Neural progenitor cell (in vitro differentiated cells): ENCODE measurements around the gene PLB1. TPM values are rescaled to one million over a fixed set of nuclear protein-coding genes. Genes with fewer than 3 reads are reported as not detected.

Experiments
- DNase-seq: peaks from one replicate; pipeline ENCODE4 v3.0.0-alpha.2; 2016; ENCODE audit warnings: low spot score
- H2AFZ ChIP-seq: fragments of 200-600 bp; sonication (generic); replicated peaks from 2 replicates; pipeline ENCODE4 v1.6.1; 2016; ENCODE audit warnings: antibody characterized with exemption
- H3F3A ChIP-seq: fragments of 200-600 bp; sonication (generic); 2 replicates; pipeline ENCODE4 v1.6.1; 2016; ENCODE audit warnings: antibody characterized with exemption, low read depth
- H3K27ac ChIP-seq: fragments of 200-600 bp; sonication (generic); 2 replicates; pipeline ENCODE4 v1.5.1; 2016; ENCODE audit warnings: mild to moderate bottlenecking
- H3K27me3 ChIP-seq: fragments of 200-600 bp; sonication (generic); 2 replicates; pipeline ENCODE4 v1.6.1; 2016; ENCODE audit warnings: mild to moderate bottlenecking, moderate library complexity
- H3K36me3 ChIP-seq: fragments of 200-600 bp; sonication (generic); 2 replicates; pipeline ENCODE4 v1.5.1; 2016
- H3K4me1 ChIP-seq: fragments of 200-600 bp; sonication (generic); 2 replicates; pipeline ENCODE4 v1.6.1; 2016; ENCODE audit warnings: mixed run types
- H3K4me2 ChIP-seq: fragments of 200-600 bp; sonication (generic); 2 replicates; pipeline ENCODE4 v1.6.1; 2016
- H3K4me3 ChIP-seq: fragments of 200-600 bp; sonication (generic); 2 replicates; pipeline ENCODE4 v1.5.1; 2016
- H3K79me2 ChIP-seq: fragments of 200-600 bp; sonication (generic); 2 replicates; pipeline ENCODE4 v1.6.1; 2016; ENCODE audit warnings: low read depth
- H3K9ac ChIP-seq: fragments of 200-600 bp; sonication (generic); 2 replicates; pipeline ENCODE4 v1.6.1; 2016
- H3K9me3 ChIP-seq: fragments of 200-600 bp; sonication (generic); 2 replicates; pipeline ENCODE4 v1.5.1; 2016; ENCODE audit warnings: low read depth
- H4K20me1 ChIP-seq: fragments of 200-600 bp; sonication (generic); 2 replicates; pipeline ENCODE4 v1.6.1; 2016; ENCODE audit warnings: low read depth
- H3K27ac Mint-ChIP-seq: 3 replicates; pipeline ENCODE4 v1.8.0; 2021; ENCODE audit warnings: mixed read lengths
- H3K27me3 Mint-ChIP-seq: 2 replicates; pipeline ENCODE4 v1.8.0; 2022; ENCODE audit warnings: low read depth, mild to moderate bottlenecking, inconsistent platforms, moderate library complexity, mixed read lengths; ENCODE audit not compliant: insufficient read depth
- H3K36me3 Mint-ChIP-seq: 3 replicates; pipeline ENCODE4 v1.8.0; 2021; ENCODE audit warnings: mixed read lengths
- H3K4me1 Mint-ChIP-seq: 3 replicates; pipeline ENCODE4 v1.8.0; 2021; ENCODE audit warnings: mixed read lengths
- H3K4me3 Mint-ChIP-seq: 3 replicates; pipeline ENCODE4 v1.8.0; 2021; ENCODE audit warnings: mild to moderate bottlenecking, moderate library complexity, mixed read lengths
- H3K9me3 Mint-ChIP-seq: 3 replicates; pipeline ENCODE4 v1.8.0; 2020; ENCODE audit warnings: mixed read lengths
- EZH2 ChIP-seq: fragments of 200-600 bp; sonication (generic); IDR thresholded peaks from 2 replicates; pipeline ENCODE4 v1.6.1; 2017; ENCODE audit warnings: antibody characterized with exemption, mild to moderate bottlenecking, moderate library complexity
- EZH2phosphoT487 ChIP-seq: fragments of 200-600 bp; sonication (generic); IDR thresholded peaks from 2 replicates; pipeline ENCODE4 v1.6.1; 2017; ENCODE audit warnings: antibody characterized with exemption
- total RNA-seq: library from RNA; depleted of rRNA; stranded (reverse); fragments of >200 nt; gene quantifications from 2 replicates; pipeline ENCODE4 v1.2.3, GENCODE V29; 2015; ENCODE audit warnings: low replicate concordance
- TF ChIP-seq, protein P1 (sequence below): fragments of 200-600 bp; sonication (generic); IDR thresholded peaks from 2 replicates; pipeline ENCODE4 v1.5.1; 2017; ENCODE audit warnings: antibody characterized with exemption, mild to moderate bottlenecking

PLB1 gene
- total RNA-seq, 1 donor from 2014 or later = not detected

DNA sequence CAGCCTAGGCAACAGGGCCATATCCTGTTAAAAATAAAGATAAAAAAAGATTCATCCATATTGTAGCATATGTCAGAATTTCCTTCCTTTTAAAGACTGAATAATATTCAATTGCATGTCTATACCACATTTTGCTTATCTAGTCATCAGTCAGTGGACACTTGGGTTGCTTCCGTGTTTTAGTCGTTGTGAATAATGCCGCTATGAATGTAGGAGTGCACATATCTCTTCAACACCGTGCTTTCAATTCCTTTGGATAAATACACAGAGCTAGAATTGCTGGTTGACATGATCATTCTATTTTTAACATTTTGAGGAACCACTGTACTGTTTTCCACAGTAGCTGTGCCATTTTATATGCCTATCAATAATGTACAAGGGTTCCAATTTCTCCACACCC lies 14.0 kb upstream of the PLB1 start:
- Mint-ChIP-seq H3K4me3 (no peak overlapping the region), H3K36me3 (no peaks in the 10 kb centered on the region), H3K9me3 (no peaks in the 10 kb centered on the region), H3K4me1 (no peaks in the 10 kb centered on the region), H3K27ac (no peak overlapping the region), H3K27me3 (peaks cover 10% of the 10 kb centered on the region)
- H3K4me3 ChIP-seq = no peak overlapping the region
- H2AFZ ChIP-seq = no peak overlapping the region
- no peaks in the 10 kb centered on the region for H4K20me1 ChIP-seq
- TF ChIP-seq EZH2phosphoT487 = no peak
- TF ChIP-seq, protein P1, sequence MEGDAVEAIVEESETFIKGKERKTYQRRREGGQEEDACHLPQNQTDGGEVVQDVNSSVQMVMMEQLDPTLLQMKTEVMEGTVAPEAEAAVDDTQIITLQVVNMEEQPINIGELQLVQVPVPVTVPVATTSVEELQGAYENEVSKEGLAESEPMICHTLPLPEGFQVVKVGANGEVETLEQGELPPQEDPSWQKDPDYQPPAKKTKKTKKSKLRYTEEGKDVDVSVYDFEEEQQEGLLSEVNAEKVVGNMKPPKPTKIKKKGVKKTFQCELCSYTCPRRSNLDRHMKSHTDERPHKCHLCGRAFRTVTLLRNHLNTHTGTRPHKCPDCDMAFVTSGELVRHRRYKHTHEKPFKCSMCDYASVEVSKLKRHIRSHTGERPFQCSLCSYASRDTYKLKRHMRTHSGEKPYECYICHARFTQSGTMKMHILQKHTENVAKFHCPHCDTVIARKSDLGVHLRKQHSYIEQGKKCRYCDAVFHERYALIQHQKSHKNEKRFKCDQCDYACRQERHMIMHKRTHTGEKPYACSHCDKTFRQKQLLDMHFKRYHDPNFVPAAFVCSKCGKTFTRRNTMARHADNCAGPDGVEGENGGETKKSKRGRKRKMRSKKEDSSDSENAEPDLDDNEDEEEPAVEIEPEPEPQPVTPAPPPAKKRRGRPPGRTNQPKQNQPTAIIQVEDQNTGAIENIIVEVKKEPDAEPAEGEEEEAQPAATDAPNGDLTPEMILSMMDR = no peak
- no peak for TF ChIP-seq EZH2
- H3K27ac ChIP-seq = no peak overlapping the region
- no peak overlapping the region for H3K4me2 ChIP-seq
- H3K36me3 ChIP-seq = no peaks in the 10 kb centered on the region
- no peak for DNase-seq
- H3K4me1 ChIP-seq = no peaks in the 10 kb centered on the region
- no peaks in the 10 kb centered on the region for H3K9me3 ChIP-seq
- no peaks in the 10 kb centered on the region for H3F3A ChIP-seq
- H3K9ac ChIP-seq = no peak overlapping the region
- H3K27me3 ChIP-seq = no peaks in the 10 kb centered on the region
- no peaks in the 10 kb centered on the region for H3K79me2 ChIP-seq

DNA sequence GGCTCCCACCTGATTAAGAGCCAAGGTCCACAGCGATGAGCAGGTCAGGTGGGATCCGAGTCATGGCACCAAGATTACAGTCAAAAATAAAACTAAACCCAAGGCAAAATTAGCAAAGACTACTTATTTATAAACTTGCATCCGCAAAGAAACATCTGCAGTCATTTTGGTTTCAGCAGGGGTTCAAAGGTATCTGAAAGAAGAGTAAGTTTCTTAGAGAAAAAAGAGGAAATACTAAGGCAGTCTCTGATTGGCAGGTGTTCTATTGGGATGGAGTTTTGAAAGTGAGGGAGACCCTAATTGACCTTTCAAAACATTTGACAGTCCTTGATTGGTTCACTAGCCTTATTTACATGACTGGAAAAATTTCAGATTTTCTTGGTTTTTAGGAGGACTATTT lies 11.0 kb upstream of the PLB1 start:
- H2AFZ ChIP-seq = no peak overlapping the region

DNA sequence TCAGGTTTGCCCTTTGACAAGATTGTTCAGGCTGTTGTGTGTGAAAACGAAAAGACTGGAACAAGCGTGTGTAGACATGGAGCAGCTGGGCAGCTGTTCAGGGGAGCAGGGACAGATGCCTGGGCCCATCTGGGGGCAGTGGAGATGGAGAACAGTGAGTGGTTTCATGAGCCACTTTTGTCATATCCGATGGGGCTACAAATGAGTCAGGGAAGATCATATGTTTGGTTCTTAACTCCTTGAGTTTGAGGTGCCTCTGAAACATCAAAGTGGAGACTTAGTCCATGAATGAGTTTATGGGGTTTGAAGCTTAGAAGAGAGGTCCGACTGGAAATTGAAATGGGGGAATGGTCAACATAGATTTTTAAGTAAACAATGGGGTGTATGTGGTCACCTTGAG lies 9.3 kb upstream of the PLB1 start:
- H3K36me3 ChIP-seq = no peaks in the 10 kb centered on the region
- Mint-ChIP-seq H3K27ac (no peak overlapping the region), H3K4me1 (peaks cover 5% of the 10 kb centered on the region), H3K27me3 (peaks cover 10% of the 10 kb centered on the region), H3K4me3 (no peak overlapping the region), H3K9me3 (no peaks in the 10 kb centered on the region), H3K36me3 (no peaks in the 10 kb centered on the region)
- no peaks in the 10 kb centered on the region for H3K79me2 ChIP-seq
- TF ChIP-seq EZH2 = no peak
- TF ChIP-seq EZH2phosphoT487 = no peak
- TF ChIP-seq, protein P1 = no peak
- no peak for DNase-seq
- H3K9ac ChIP-seq = no peak overlapping the region
- no peak overlapping the region for H3K4me3 ChIP-seq
- H2AFZ ChIP-seq = no peak overlapping the region
- no peaks in the 10 kb centered on the region for H3K27me3 ChIP-seq
- H3K9me3 ChIP-seq = no peaks in the 10 kb centered on the region
- H3K4me2 ChIP-seq = no peak overlapping the region
- no peaks in the 10 kb centered on the region for H4K20me1 ChIP-seq
- no peaks in the 10 kb centered on the region for H3F3A ChIP-seq
- no peak overlapping the region for H3K27ac ChIP-seq
- peaks cover 4% of the 10 kb centered on the region for H3K4me1 ChIP-seq

More for the DNA sequence above, 11.0 kb upstream of the PLB1 start:
- no peak for DNase-seq
- Mint-ChIP-seq H3K27me3 (peaks cover 10% of the 10 kb centered on the region), H3K27ac (no peak overlapping the region), H3K36me3 (no peaks in the 10 kb centered on the region), H3K4me3 (peak overlapping the region; percentile 14), H3K9me3 (no peaks in the 10 kb centered on the region), H3K4me1 (peaks cover 5% of the 10 kb centered on the region)
- Histone ChIP-seq H3K27ac (no peak overlapping the region), H3K4me2 (no peak overlapping the region), H3K9me3 (no peaks in the 10 kb centered on the region), H3K79me2 (no peaks in the 10 kb centered on the region), H3K4me1 (peaks cover 4% of the 10 kb centered on the region), H3K27me3 (no peaks in the 10 kb centered on the region), H3K9ac (no peak overlapping the region), H3K36me3 (no peaks in the 10 kb centered on the region), H4K20me1 (no peaks in the 10 kb centered on the region), H3F3A (no peaks in the 10 kb centered on the region), H3K4me3 (no peak overlapping the region)
- TF ChIP-seq EZH2 = no peak
- TF ChIP-seq, protein P1 = no peak
- no peak for TF ChIP-seq EZH2phosphoT487
